Measurements from ENCODE around the gene CPT1A. TPM values are rescaled to one million over a fixed set of nuclear protein-coding genes. Genes with fewer than 3 reads are reported as not detected.

CPT1A gene
- total RNA-seq, 1 donor = 29.3 TPM

- no peak for DNase-seq (ENCODE audit: insufficient read length, low spot score, missing footprints)
- H3K36me3 ChIP-seq (ENCODE audit: insufficient read depth, low read length) = peaks cover 43% of the 10 kb centered on the region
- no peaks in the 10 kb centered on the region for H3K79me2 ChIP-seq (ENCODE audit: insufficient read depth, low read length)
- no peak overlapping the region for H2AFZ ChIP-seq (ENCODE audit: low read length)
- H3K27ac ChIP-seq (ENCODE audit: low read depth, low read length) = no peak overlapping the region
- H3K27me3 ChIP-seq (ENCODE audit: insufficient read depth, low read length) = no peaks in the 10 kb centered on the region
- no peak for TF ChIP-seq CTCF (IDR thresholded peaks at IDR 0.05; ENCODE audit: extremely low read depth, low read depth, low read length)
- no peaks in the 10 kb centered on the region for H3K9me3 ChIP-seq (ENCODE audit: low read depth, low read length)
- no peak overlapping the region for H3K4me2 ChIP-seq (ENCODE audit: insufficient read depth, low read length)
- no peak overlapping the region for H3K4me3 ChIP-seq (ENCODE audit: insufficient read depth, low read length)
- no peaks in the 10 kb centered on the region for H3K4me1 ChIP-seq (ENCODE audit: insufficient read depth, low read length)
- no peaks in the 10 kb centered on the region for H4K20me1 ChIP-seq (ENCODE audit: insufficient read depth, low read length)
Observed at GRCh38 chr11:68766786-68767185, 74.9 kb downstream of the CPT1A start.

- Histone ChIP-seq H3K27ac (ENCODE audit: low read depth, low read length) (no peak overlapping the region), H3K79me2 (ENCODE audit: insufficient read depth, low read length) (no peaks in the 10 kb centered on the region), H4K20me1 (ENCODE audit: insufficient read depth, low read length) (no peaks in the 10 kb centered on the region), H3K4me2 (ENCODE audit: insufficient read depth, low read length) (no peak overlapping the region), H2AFZ (ENCODE audit: low read length) (no peak overlapping the region), H3K36me3 (ENCODE audit: insufficient read depth, low read length) (peaks cover 45% of the 10 kb centered on the region), H3K9me3 (ENCODE audit: low read depth, low read length) (no peaks in the 10 kb centered on the region), H3K4me3 (ENCODE audit: insufficient read depth, low read length) (no peak overlapping the region), H3K27me3 (ENCODE audit: insufficient read depth, low read length) (no peaks in the 10 kb centered on the region), H3K4me1 (ENCODE audit: insufficient read depth, low read length) (no peaks in the 10 kb centered on the region)
- no peak for TF ChIP-seq CTCF (IDR thresholded peaks at IDR 0.05; ENCODE audit: extremely low read depth, low read depth, low read length)
- no peak for DNase-seq (ENCODE audit: insufficient read length, low spot score, missing footprints)
Observed at GRCh38 chr11:68764746-68765145, 77.0 kb downstream of the CPT1A start.

- no peak for TF ChIP-seq CTCF (IDR thresholded peaks at IDR 0.05; ENCODE audit: extremely low read depth, low read depth, low read length)
- H3K9me3 ChIP-seq (ENCODE audit: low read depth, low read length) = no peaks in the 10 kb centered on the region
Observed at GRCh38 chr11:68763926-68764657, 77.6 kb downstream of the CPT1A start.

GRCh38 chr11:68763181-68763721, 78.5 kb downstream of the CPT1A start:
- Histone ChIP-seq H3K4me2 (ENCODE audit: insufficient read depth, low read length) (no peak overlapping the region), H4K20me1 (ENCODE audit: insufficient read depth, low read length) (no peaks in the 10 kb centered on the region), H3K4me3 (ENCODE audit: insufficient read depth, low read length) (no peak overlapping the region), H3K36me3 (ENCODE audit: insufficient read depth, low read length) (peaks cover 43% of the 10 kb centered on the region), H2AFZ (ENCODE audit: low read length) (no peak overlapping the region), H3K79me2 (ENCODE audit: insufficient read depth, low read length) (no peaks in the 10 kb centered on the region), H3K27ac (ENCODE audit: low read depth, low read length) (no peak overlapping the region), H3K27me3 (ENCODE audit: insufficient read depth, low read length) (no peaks in the 10 kb centered on the region), H3K9me3 (ENCODE audit: low read depth, low read length) (no peaks in the 10 kb centered on the region), H3K4me1 (ENCODE audit: insufficient read depth, low read length) (no peaks in the 10 kb centered on the region)
- no peak for DNase-seq (ENCODE audit: insufficient read length, low spot score, missing footprints)
- TF ChIP-seq CTCF (IDR thresholded peaks at IDR 0.05; ENCODE audit: extremely low read depth, low read depth, low read length) = no peak

More at GRCh38 chr11:68763926-68764657, 77.6 kb downstream of the CPT1A start:
- Histone ChIP-seq H2AFZ (ENCODE audit: low read length) (no peak overlapping the region), H3K4me1 (ENCODE audit: insufficient read depth, low read length) (no peaks in the 10 kb centered on the region), H3K36me3 (ENCODE audit: insufficient read depth, low read length) (peaks cover 46% of the 10 kb centered on the region), H4K20me1 (ENCODE audit: insufficient read depth, low read length) (no peaks in the 10 kb centered on the region), H3K27ac (ENCODE audit: low read depth, low read length) (no peak overlapping the region), H3K79me2 (ENCODE audit: insufficient read depth, low read length) (no peaks in the 10 kb centered on the region), H3K4me2 (ENCODE audit: insufficient read depth, low read length) (no peak overlapping the region), H3K4me3 (ENCODE audit: insufficient read depth, low read length) (no peak overlapping the region), H3K27me3 (ENCODE audit: insufficient read depth, low read length) (no peaks in the 10 kb centered on the region)
- no peak for DNase-seq (ENCODE audit: insufficient read length, low spot score, missing footprints)
